ENCODE results near the gene GNA12.

The GNA12 gene

DNA sequence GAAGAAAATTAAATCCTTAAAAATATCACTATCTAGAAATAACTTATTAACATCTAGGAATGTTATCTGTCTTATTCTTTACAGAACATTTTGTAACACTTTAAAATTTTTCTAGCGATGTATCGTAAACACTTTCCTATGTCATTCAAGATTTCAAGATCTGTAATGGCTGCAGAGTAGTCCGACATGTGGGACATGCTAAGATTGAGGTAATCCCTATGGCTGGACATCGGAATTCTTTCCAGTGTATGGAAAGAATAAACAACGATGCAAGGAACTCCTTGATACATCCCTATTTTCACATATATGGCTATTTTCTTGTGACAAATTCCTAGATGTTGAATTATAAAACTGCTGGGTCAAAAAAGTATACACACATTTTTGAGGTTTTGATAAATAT lies 37.5 kb downstream of the GNA12 start:
- Histone ChIP-seq H3K4me2 (ENCODE audit: low read depth, low read length, poor library complexity, severe bottlenecking) (no peak overlapping the region), H3K9me3 (ENCODE audit: insufficient read depth, low read length) (no peaks in the 10 kb centered on the region), H3F3A (ENCODE audit: insufficient read depth) (no peaks in the 10 kb centered on the region), H3K27ac (ENCODE audit: low read depth, low read length) (no peak overlapping the region), H2AFZ (ENCODE audit: low read depth, low read length, severe bottlenecking) (no peak overlapping the region), H3K9ac (ENCODE audit: low read length) (no peak overlapping the region), H3K36me3 (ENCODE audit: low read length) (no peaks in the 10 kb centered on the region), H4K20me1 (ENCODE audit: low read depth, low read length) (no peaks in the 10 kb centered on the region; the same call in 1 of the 2 replicates), H3K4me3 (ENCODE audit: insufficient read depth, low read length, poor library complexity, severe bottlenecking) (no peak overlapping the region), H3K79me2 (ENCODE audit: insufficient read depth, low read length) (no peaks in the 10 kb centered on the region), H3K27me3 (ENCODE audit: low read length) (no peaks in the 10 kb centered on the region), H3K9me2 (replicated peaks; ENCODE audit: insufficient read depth, low read length) (no peaks in the 10 kb centered on the region)
- no peak for TF ChIP-seq EZH2phosphoT487 (conservative IDR thresholded peaks at IDR 0.05; ENCODE audit: low read length)
- TF ChIP-seq, protein P1, sequence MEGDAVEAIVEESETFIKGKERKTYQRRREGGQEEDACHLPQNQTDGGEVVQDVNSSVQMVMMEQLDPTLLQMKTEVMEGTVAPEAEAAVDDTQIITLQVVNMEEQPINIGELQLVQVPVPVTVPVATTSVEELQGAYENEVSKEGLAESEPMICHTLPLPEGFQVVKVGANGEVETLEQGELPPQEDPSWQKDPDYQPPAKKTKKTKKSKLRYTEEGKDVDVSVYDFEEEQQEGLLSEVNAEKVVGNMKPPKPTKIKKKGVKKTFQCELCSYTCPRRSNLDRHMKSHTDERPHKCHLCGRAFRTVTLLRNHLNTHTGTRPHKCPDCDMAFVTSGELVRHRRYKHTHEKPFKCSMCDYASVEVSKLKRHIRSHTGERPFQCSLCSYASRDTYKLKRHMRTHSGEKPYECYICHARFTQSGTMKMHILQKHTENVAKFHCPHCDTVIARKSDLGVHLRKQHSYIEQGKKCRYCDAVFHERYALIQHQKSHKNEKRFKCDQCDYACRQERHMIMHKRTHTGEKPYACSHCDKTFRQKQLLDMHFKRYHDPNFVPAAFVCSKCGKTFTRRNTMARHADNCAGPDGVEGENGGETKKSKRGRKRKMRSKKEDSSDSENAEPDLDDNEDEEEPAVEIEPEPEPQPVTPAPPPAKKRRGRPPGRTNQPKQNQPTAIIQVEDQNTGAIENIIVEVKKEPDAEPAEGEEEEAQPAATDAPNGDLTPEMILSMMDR (IDR thresholded peaks at IDR 0.05; ENCODE audit: insufficient read depth, low read length, poor library complexity, severe bottlenecking), result no peak

DNA sequence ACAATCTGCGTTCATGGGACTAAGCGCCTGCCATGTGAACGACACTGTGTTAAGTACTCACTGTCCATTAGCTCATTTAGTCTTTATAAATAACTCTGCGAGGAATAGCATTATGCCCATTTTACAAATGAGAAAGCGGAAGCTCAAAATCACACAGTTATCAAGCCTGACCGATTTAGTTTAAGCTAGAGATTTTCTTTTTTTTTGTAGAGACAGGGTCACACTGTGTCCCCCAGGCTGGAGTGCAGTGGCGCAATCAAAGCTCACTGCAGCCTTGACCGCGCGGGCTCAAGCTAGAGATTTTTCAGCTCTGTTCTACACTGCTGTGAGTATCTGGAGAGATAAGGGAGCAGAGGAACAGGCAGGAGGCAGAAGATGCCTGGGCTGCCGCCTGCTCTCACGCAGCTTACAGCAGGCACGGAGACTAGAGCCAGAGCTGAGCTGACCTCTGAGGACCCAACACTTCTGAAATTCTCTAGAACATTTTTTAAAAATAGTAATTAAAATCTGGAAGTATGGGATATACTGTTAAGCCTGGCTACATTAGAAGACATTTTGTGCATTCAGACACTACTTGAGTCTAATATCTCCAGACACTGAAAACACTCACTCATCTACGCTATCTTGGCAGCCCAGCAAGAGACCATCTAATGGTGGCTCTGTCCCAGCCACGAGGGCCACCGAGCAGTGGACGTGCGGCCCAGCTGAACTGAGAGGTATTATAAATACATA lies 38.7 kb downstream of the GNA12 start:
- no peak overlapping the region for H3K9ac ChIP-seq (ENCODE audit: low read length)
- H3K4me3 ChIP-seq (ENCODE audit: insufficient read depth, low read length, poor library complexity, severe bottlenecking), result no peak overlapping the region
- H3K27me3 ChIP-seq (ENCODE audit: low read length), result no peaks in the 10 kb centered on the region
- H3K4me2 ChIP-seq (ENCODE audit: low read depth, low read length, poor library complexity, severe bottlenecking), result no peak overlapping the region
- H3K9me3 ChIP-seq (ENCODE audit: insufficient read depth, low read length), result no peaks in the 10 kb centered on the region
- H4K20me1 ChIP-seq (ENCODE audit: low read depth, low read length), result no peaks in the 10 kb centered on the region; the same call in 1 of the 2 replicates
- no peaks in the 10 kb centered on the region for H3K9me2 ChIP-seq (replicated peaks; ENCODE audit: insufficient read depth, low read length)
- H3K36me3 ChIP-seq (ENCODE audit: low read length), result no peaks in the 10 kb centered on the region
- no peaks in the 10 kb centered on the region for H3K79me2 ChIP-seq (ENCODE audit: insufficient read depth, low read length)
- no peaks in the 10 kb centered on the region for H3F3A ChIP-seq (ENCODE audit: insufficient read depth)
- no peak overlapping the region for H2AFZ ChIP-seq (ENCODE audit: low read depth, low read length, severe bottlenecking)
- TF ChIP-seq, protein P1 (IDR thresholded peaks at IDR 0.05; ENCODE audit: insufficient read depth, low read length, poor library complexity, severe bottlenecking), result no peak
- TF ChIP-seq EZH2phosphoT487 (conservative IDR thresholded peaks at IDR 0.05; ENCODE audit: low read length), result no peak
- H3K27ac ChIP-seq (ENCODE audit: low read depth, low read length), result no peak overlapping the region

DNA sequence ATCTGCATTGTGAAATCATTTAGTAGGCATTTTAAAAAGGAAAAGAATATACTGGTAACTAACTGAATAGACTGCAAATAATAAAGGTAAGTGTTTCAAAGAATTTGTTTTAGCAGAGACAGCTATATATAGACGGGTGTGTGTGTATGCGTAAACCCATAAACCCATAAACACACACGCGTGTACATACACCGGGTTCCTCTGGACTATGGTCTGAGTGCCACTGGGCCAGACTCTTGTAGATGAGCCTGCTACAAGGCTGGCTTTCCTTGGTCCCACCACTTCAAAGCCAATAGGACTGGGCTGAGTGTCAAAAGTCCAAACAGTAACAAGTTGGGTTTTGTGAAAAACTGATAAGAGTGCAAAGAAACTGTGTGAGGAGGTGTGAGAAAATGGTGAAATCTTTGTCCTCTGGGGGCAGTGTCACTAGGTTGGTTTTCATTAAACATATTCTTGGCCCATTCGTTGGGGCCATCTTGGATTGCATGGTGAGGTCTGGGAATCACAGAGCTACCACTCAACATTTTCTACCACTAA lies 39.8 kb downstream of the GNA12 start:
- H3K27ac ChIP-seq (ENCODE audit: low read depth, low read length), result no peak overlapping the region
- H3K9me3 ChIP-seq (ENCODE audit: insufficient read depth, low read length), result no peaks in the 10 kb centered on the region
- H3K9ac ChIP-seq (ENCODE audit: low read length), result no peak overlapping the region
- no peak overlapping the region for H3K4me3 ChIP-seq (ENCODE audit: insufficient read depth, low read length, poor library complexity, severe bottlenecking)
- H3K9me2 ChIP-seq (replicated peaks; ENCODE audit: insufficient read depth, low read length), result no peaks in the 10 kb centered on the region
- H3K27me3 ChIP-seq (ENCODE audit: low read length), result no peaks in the 10 kb centered on the region
- peaks cover 1% of the 10 kb centered on the region; the same call in 1 of the 2 replicates for H4K20me1 ChIP-seq (ENCODE audit: low read depth, low read length)
- no peaks in the 10 kb centered on the region for H3F3A ChIP-seq (ENCODE audit: insufficient read depth)
- TF ChIP-seq EZH2phosphoT487 (conservative IDR thresholded peaks at IDR 0.05; ENCODE audit: low read length), result no peak
- TF ChIP-seq, protein P1 (IDR thresholded peaks at IDR 0.05; ENCODE audit: insufficient read depth, low read length, poor library complexity, severe bottlenecking), result no peak
- no peaks in the 10 kb centered on the region for H3K36me3 ChIP-seq (ENCODE audit: low read length)
- no peak overlapping the region for H2AFZ ChIP-seq (ENCODE audit: low read depth, low read length, severe bottlenecking)
- H3K4me2 ChIP-seq (ENCODE audit: low read depth, low read length, poor library complexity, severe bottlenecking), result no peak overlapping the region
- no peaks in the 10 kb centered on the region for H3K79me2 ChIP-seq (ENCODE audit: insufficient read depth, low read length)

All from SU-DHL-6 (cell line).